D721Med (cell line): ENCODE data around the gene ZDHHC19.

Source experiments
- DNase-seq: peaks from one replicate; pipeline ENCODE4 v3.0.0; 2011; ENCODE audit warnings: low spot score; ENCODE audit not compliant: insufficient read length
- FAIRE-seq: peaks from 2 replicates; lab custom pipeline; 2011; peaks lifted over from hg19 to GRCh38; lab: Jason Lieb, UNC
- TF ChIP-seq, protein P1 (sequence below): IDR thresholded peaks from 2 replicates; pipeline ENCODE4 v1.5.1; 2012; ENCODE audit warnings: mild to moderate bottlenecking, control low read depth; ENCODE audit not compliant: insufficient read depth; ENCODE audit errors: missing control alignments

Gene ZDHHC19

DNA sequence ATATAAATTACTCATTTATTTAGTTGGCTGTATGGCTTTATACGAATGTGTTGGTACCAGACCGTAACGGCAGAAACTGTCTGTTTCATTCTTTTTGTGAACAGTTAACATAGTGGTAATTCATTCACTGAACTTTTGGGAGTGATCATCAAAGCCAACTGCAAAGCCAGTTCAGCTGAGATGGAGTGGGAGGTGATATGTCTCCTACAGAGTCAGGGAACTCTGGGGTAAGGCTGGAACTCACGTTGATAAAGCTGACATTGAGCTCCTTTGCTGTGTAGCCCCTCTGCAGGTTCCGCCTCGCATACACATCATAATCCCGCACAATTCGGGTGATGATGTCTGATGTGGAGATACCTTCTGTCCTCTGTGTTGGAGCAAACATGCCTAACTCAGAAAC, 30.5 kb upstream of the ZDHHC19 start:
- no peak for DNase-seq
- no peak for FAIRE-seq
- TF ChIP-seq, protein P1, sequence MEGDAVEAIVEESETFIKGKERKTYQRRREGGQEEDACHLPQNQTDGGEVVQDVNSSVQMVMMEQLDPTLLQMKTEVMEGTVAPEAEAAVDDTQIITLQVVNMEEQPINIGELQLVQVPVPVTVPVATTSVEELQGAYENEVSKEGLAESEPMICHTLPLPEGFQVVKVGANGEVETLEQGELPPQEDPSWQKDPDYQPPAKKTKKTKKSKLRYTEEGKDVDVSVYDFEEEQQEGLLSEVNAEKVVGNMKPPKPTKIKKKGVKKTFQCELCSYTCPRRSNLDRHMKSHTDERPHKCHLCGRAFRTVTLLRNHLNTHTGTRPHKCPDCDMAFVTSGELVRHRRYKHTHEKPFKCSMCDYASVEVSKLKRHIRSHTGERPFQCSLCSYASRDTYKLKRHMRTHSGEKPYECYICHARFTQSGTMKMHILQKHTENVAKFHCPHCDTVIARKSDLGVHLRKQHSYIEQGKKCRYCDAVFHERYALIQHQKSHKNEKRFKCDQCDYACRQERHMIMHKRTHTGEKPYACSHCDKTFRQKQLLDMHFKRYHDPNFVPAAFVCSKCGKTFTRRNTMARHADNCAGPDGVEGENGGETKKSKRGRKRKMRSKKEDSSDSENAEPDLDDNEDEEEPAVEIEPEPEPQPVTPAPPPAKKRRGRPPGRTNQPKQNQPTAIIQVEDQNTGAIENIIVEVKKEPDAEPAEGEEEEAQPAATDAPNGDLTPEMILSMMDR: no peak

GRCh38 chr3:196240424-196240823, 29.2 kb upstream of the ZDHHC19 start:
- no peak for FAIRE-seq

GRCh38 chr3:196238612-196239560, 27.7 kb upstream of the ZDHHC19 start:
- TF ChIP-seq, protein P1: no peak
- DNase-seq: no peak
- FAIRE-seq: no peak

More at GRCh38 chr3:196240424-196240823, 29.2 kb upstream of the ZDHHC19 start:
- TF ChIP-seq, protein P1: no peak
- no peak for DNase-seq

DNA sequence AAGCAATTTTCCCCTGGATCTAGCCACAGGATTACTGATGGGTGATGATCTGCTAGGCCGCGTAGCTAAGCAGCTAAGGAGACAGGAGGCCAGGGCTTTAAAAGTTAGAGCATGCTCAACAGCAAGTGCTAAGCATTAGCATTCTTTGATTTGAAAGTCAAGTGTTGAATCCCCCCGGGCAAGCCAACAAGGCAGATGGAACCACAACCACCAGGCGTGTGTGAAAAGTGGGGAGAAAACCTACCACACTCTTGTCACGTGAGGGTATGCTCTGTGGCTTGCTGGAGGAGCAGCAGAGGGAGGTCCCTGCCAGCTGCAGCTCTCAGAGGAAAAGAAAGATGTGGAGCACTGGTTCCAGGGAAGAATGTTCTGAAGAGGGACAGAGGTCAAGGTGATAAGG, 26.0 kb upstream of the ZDHHC19 start:
- DNase-seq (peak; percentile 56), FAIRE-seq (no peak)
- TF ChIP-seq, protein P1: no peak

DNA sequence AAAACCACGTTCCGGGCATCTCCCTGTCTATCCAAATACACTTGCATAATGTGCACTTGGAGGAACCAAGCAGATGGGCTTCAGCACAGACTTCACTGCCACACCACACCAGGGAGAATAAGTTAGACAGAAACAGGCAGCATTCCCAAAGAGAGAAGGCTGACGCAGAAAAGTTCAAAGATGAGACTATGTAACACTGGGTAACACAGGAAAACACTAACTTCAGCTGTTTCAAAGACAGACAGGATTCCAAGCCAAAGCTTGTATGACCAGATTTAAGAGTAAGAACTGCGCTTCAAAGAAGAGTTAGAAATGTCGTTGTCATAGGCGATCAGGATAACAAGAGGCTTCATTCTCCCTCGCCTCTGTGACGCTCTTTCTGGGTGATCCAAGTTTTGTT, 25.0 kb upstream of the ZDHHC19 start:
- FAIRE-seq (no peak), DNase-seq (no peak)
- TF ChIP-seq, protein P1: no peak

- DNase-seq (no peak), FAIRE-seq (no peak)
- TF ChIP-seq, protein P1: no peak
Measured at GRCh38 chr3:196235452-196236122, 24.4 kb upstream of the ZDHHC19 start.
